Keratinocyte (primary cell): ENCODE data around the gene HTD2. TPM values are rescaled to one million over a fixed set of nuclear protein-coding genes. Genes with fewer than 3 reads are reported as not detected.

Source experiments
- DNase-seq: peaks from one replicate; pipeline ENCODE4 v3.0.0-alpha.2; 2011; ENCODE audit warnings: low read depth, missing footprints, low spot score
- FAIRE-seq: peaks from 2 replicates; lab custom pipeline; 2011; peaks lifted over from hg19 to GRCh38; lab: Jason Lieb, UNC
- H2AFZ ChIP-seq: 2 replicates; pipeline ENCODE4 v1.6.0; 2012; ENCODE audit warnings: low read length, control low read depth, inconsistent platforms; ENCODE audit not compliant: control insufficient read depth
- H3K27ac ChIP-seq: 2 replicates; pipeline ENCODE4 v1.5.1; 2011; ENCODE audit warnings: low read length; ENCODE audit not compliant: control insufficient read depth, insufficient read depth
- H3K27me3 ChIP-seq: 3 replicates; pipeline ENCODE4 v1.6.0; 2011; ENCODE audit warnings: low read length; ENCODE audit not compliant: control insufficient read depth, insufficient read depth; ENCODE audit errors: extremely low read depth
- H3K36me3 ChIP-seq, 2 experiments: 2 replicates in 1 of 2; 3 replicates in 1 of 2; pipeline ENCODE4 v1.5.1; 2011; ENCODE audit warnings: low read length in 2 of 2, mild to moderate bottlenecking in 1 of 2; ENCODE audit not compliant: control insufficient read depth in 2 of 2, insufficient read depth in 2 of 2; ENCODE audit errors: extremely low read depth in 1 of 2
- H3K4me1 ChIP-seq: 3 replicates; pipeline ENCODE4 v1.5.1; 2011; ENCODE audit warnings: low read length; ENCODE audit not compliant: control insufficient read depth, insufficient read depth; ENCODE audit errors: extremely low read depth
- H3K4me2 ChIP-seq: 3 replicates; pipeline ENCODE4 v1.6.0; 2011; ENCODE audit warnings: low read depth, low read length; ENCODE audit not compliant: control insufficient read depth, insufficient read depth; ENCODE audit errors: extremely low read depth
- H3K4me3 ChIP-seq, 3 experiments: fragments of 200-600 bp in 1 of 3; sonication (generic) in 1 of 3; 2 replicates in 2 of 3; 3 replicates in 1 of 3; pipeline ENCODE4 v1.5.1; 2011 to 2016; ENCODE audit warnings: low read length in 3 of 3, mild to moderate bottlenecking in 3 of 3, control low read depth in 2 of 3, inconsistent platforms in 1 of 3, low read depth in 1 of 3, mixed read lengths in 1 of 3, mixed run types in 1 of 3, moderate library complexity in 1 of 3; ENCODE audit not compliant: control insufficient read depth in 2 of 3, insufficient read depth in 2 of 3; ENCODE audit errors: extremely low read depth in 1 of 3
- H3K79me2 ChIP-seq: 2 replicates; pipeline ENCODE4 v1.6.0; 2012; ENCODE audit warnings: low read length; ENCODE audit not compliant: control insufficient read depth, insufficient read depth
- H3K9ac ChIP-seq: 3 replicates; pipeline ENCODE4 v1.6.0; 2011; ENCODE audit warnings: low read length; ENCODE audit not compliant: control insufficient read depth, insufficient read depth; ENCODE audit errors: extremely low read depth
- H3K9me1 ChIP-seq: 3 replicates; pipeline ENCODE4 v1.6.0; 2011; ENCODE audit warnings: low read length; ENCODE audit not compliant: control insufficient read depth, insufficient read depth; ENCODE audit errors: extremely low read depth
- H3K9me3 ChIP-seq: 2 replicates; pipeline ENCODE4 v1.5.1; 2012; ENCODE audit warnings: low read depth, low read length; ENCODE audit not compliant: control insufficient read depth
- H4K20me1 ChIP-seq: 3 replicates; pipeline ENCODE4 v1.6.0; 2011; ENCODE audit warnings: low read length; ENCODE audit not compliant: control insufficient read depth, insufficient read depth; ENCODE audit errors: extremely low read depth
- CTCF ChIP-seq, 3 experiments: IDR thresholded peaks in 1 of 3; conservative IDR thresholded peaks in 1 of 3; optimal IDR thresholded peaks in 1 of 3; 2 replicates in 2 of 3; 3 replicates in 1 of 3; pipeline versions ENCODE3 to v1.5.1; 2011; ENCODE audit warnings: low read length in 3 of 3, mild to moderate bottlenecking in 3 of 3, moderate library complexity in 2 of 3, control low read depth in 1 of 3, inconsistent platforms in 1 of 3; ENCODE audit not compliant: insufficient read depth in 2 of 3; ENCODE audit errors: extremely low read depth in 1 of 3
- EZH2 ChIP-seq: IDR thresholded peaks from one replicate; pipeline ENCODE4 v1.6.1; 2012; ENCODE audit warnings: inconsistent platforms, mild to moderate bottlenecking, low read length, moderate library complexity
- dilution Hi-C: fragments of 300-500 bp; cut with MboI; formaldehyde crosslinking; loops from one replicate; pipeline ENCODE4 v1.7.0; 2020; ENCODE audit warnings: low sequenced_read_pairs; ENCODE audit not compliant: extremely low pct_ligation_motif_present
- polyA plus RNA-seq, 5 experiments: library from polyadenylated mRNA; depleted of rRNA in 3 of 5; stranded (reverse) in 3 of 5; stranded (forward) in 1 of 5; unstranded in 1 of 5; fragments of >200 nt; gene quantifications; 1 replicate in 1 of 5; 2 replicates in 3 of 5; 3 replicates in 1 of 5; pipeline versions ENCODE4 v1.2.1 to v1.2.3, GENCODE V29; 2011 to 2012; ENCODE audit warnings: missing spikeins in 2 of 5, low read depth in 1 of 5, low replicate concordance in 1 of 5

The HTD2 gene
- polyA plus RNA-seq, 1 donor (not counting 4 experiments of a cell fraction or from before 2014, with no cell fraction given), result 12.5 TPM

- FAIRE-seq, result no peak
- Histone ChIP-seq H3K27ac (no peak overlapping the region), H3K4me3 (no peak overlapping the region), H3K9me3 (no peaks in the 10 kb centered on the region), H3K27me3 (no peaks in the 10 kb centered on the region), H3K36me3 (peaks cover 0 to 4% of the 10 kb centered on the region in 2 experiments), H2AFZ (no peak overlapping the region), H3K9ac (no peak overlapping the region), H3K4me1 (peaks cover 17% of the 10 kb centered on the region), H4K20me1 (no peaks in the 10 kb centered on the region), H3K4me2 (no peak overlapping the region), H3K9me1 (no peaks in the 10 kb centered on the region), H3K79me2 (no peaks in the 10 kb centered on the region)
- no peak for DNase-seq
- TF ChIP-seq EZH2 (no peak), CTCF (optimal IDR thresholded peaks at IDR 0.05 in 1 of 3, IDR thresholded peaks at IDR 0.05 in 1 of 3, conservative IDR thresholded peaks at IDR 0.05 in 1 of 3; ENCODE audit: extremely low read depth in 1 of 3, insufficient read depth in 2 of 3, low read length in 3 of 3) (no peak)
- dilution Hi-C loops, result no loop called here
Observed at GRCh38 chr3:58326267-58326900, 20.1 kb downstream of the HTD2 start.

GRCh38 chr3:58329150-58329921 lies 23.0 kb downstream of the HTD2 start:
- H3K27ac ChIP-seq, result no peak overlapping the region
- dilution Hi-C loops, result no loop called here
- FAIRE-seq, result no peak

More at GRCh38 chr3:58329150-58329921, 23.0 kb downstream of the HTD2 start:
- H3K4me1 ChIP-seq, result peaks cover 22% of the 10 kb centered on the region
- no peaks in the 10 kb centered on the region for H3K36me3 ChIP-seq
- H4K20me1 ChIP-seq, result no peaks in the 10 kb centered on the region
- no peaks in the 10 kb centered on the region for H3K9me1 ChIP-seq
- no peaks in the 10 kb centered on the region for H3K9me3 ChIP-seq
- no peak overlapping the region for H3K9ac ChIP-seq
- H2AFZ ChIP-seq, result no peak overlapping the region
- peaks cover 6% of the 10 kb centered on the region for H3K79me2 ChIP-seq
- no peaks in the 10 kb centered on the region for H3K27me3 ChIP-seq
- no peak for TF ChIP-seq CTCF (optimal IDR thresholded peaks at IDR 0.05 in 1 of 3, IDR thresholded peaks at IDR 0.05 in 1 of 3, conservative IDR thresholded peaks at IDR 0.05 in 1 of 3; ENCODE audit: extremely low read depth in 1 of 3, insufficient read depth in 2 of 3, low read length in 3 of 3)
- no peak for DNase-seq
- H3K4me3 ChIP-seq, result no peak overlapping the region
- H3K4me2 ChIP-seq, result no peak overlapping the region
